GM23338 (cell line): Measurements from ENCODE around the gene SLC12A3. TPM values are rescaled to one million over a fixed set of nuclear protein-coding genes. Genes with fewer than 3 reads are reported as not detected.

ENCODE experiments used
- ATAC-seq: fragments of 200-7000 bp; cut with Tn5 transposase; 3 replicates; pipeline ENCODE4 v1.9.1; 2020
- DNase-seq: peaks from one replicate; pipeline ENCODE4 v3.0.0-alpha.2; 2015; ENCODE audit warnings: low spot score
- H2AFZ ChIP-seq: fragments of 200-600 bp; sonication (generic); 2 replicates; pipeline ENCODE4 v1.8.0; 2016; ENCODE audit warnings: antibody characterized with exemption, mild to moderate bottlenecking, moderate library complexity
- H3F3A ChIP-seq: fragments of 200-600 bp; sonication (generic); replicated peaks from 2 replicates; pipeline ENCODE4 v1.8.0; 2017; ENCODE audit warnings: antibody characterized with exemption, mixed run types, low read depth
- H3K27ac ChIP-seq: fragments of 200-600 bp; sonication (generic); 2 replicates; pipeline ENCODE4 v1.6.1; 2016; ENCODE audit warnings: low read depth
- H3K27me3 ChIP-seq: fragments of 200-600 bp; sonication (generic); 2 replicates; pipeline ENCODE4 v1.8.0; 2016; ENCODE audit warnings: mild to moderate bottlenecking, mixed run types, moderate library complexity; ENCODE audit not compliant: insufficient read depth
- H3K36me3 ChIP-seq: fragments of 200-600 bp; sonication (generic); 2 replicates; pipeline ENCODE4 v1.8.0; 2016; ENCODE audit warnings: mild to moderate bottlenecking; ENCODE audit not compliant: insufficient read depth
- H3K4me1 ChIP-seq: fragments of 200-600 bp; sonication (generic); 2 replicates; pipeline ENCODE4 v1.8.0; 2016; ENCODE audit warnings: mild to moderate bottlenecking, moderate library complexity; ENCODE audit not compliant: insufficient read depth
- H3K4me2 ChIP-seq: fragments of 200-600 bp; sonication (generic); 2 replicates; pipeline ENCODE4 v1.7.1; 2017; ENCODE audit warnings: mixed run types
- H3K4me3 ChIP-seq: fragments of 200-600 bp; sonication (generic); 2 replicates; pipeline ENCODE4 v1.6.1; 2016; ENCODE audit warnings: mixed run types
- H3K79me2 ChIP-seq: fragments of 200-600 bp; sonication (generic); replicated peaks from 2 replicates; pipeline ENCODE4 v1.8.0; 2017; ENCODE audit warnings: mild to moderate bottlenecking; ENCODE audit not compliant: insufficient read depth
- H3K9me2 ChIP-seq: fragments of 200-600 bp; sonication (generic); 2 replicates; pipeline ENCODE4 v1.8.0; 2017; ENCODE audit not compliant: insufficient read depth
- H4K20me1 ChIP-seq: fragments of 200-600 bp; sonication (generic); replicated peaks from 2 replicates; pipeline ENCODE4 v1.8.0; 2017; ENCODE audit warnings: mild to moderate bottlenecking; ENCODE audit not compliant: insufficient read depth
- H3K27ac Mint-ChIP-seq: 2 replicates; pipeline ENCODE4 v1.8.0; 2020; ENCODE audit warnings: inconsistent platforms, mild to moderate bottlenecking, moderate library complexity, mixed read lengths
- H3K27me3 Mint-ChIP-seq: 3 replicates; pipeline ENCODE4 v1.8.0; 2022; ENCODE audit warnings: low read depth, mild to moderate bottlenecking, moderate library complexity, mixed read lengths, inconsistent platforms; ENCODE audit not compliant: insufficient read depth, poor library complexity
- H3K36me3 Mint-ChIP-seq: 3 replicates; pipeline ENCODE4 v1.8.0; 2021; ENCODE audit warnings: low read depth, mild to moderate bottlenecking, inconsistent platforms, moderate library complexity, mixed read lengths
- H3K4me1 Mint-ChIP-seq: 3 replicates; pipeline ENCODE4 v1.8.0; 2020; ENCODE audit warnings: mild to moderate bottlenecking, inconsistent platforms, mixed read lengths
- H3K4me3 Mint-ChIP-seq: 3 replicates; pipeline ENCODE4 v1.8.0; 2021; ENCODE audit warnings: moderate library complexity, mild to moderate bottlenecking, inconsistent platforms, mixed read lengths
- H3K9me3 Mint-ChIP-seq: 3 replicates; pipeline ENCODE4 v1.8.0; 2020; ENCODE audit warnings: moderate library complexity, mild to moderate bottlenecking, inconsistent platforms, mixed read lengths
- CREB1 ChIP-seq: fragments of 250-450 bp; sonication (Bioruptor Pico); IDR thresholded peaks from 2 replicates; pipeline ENCODE4 v1.5.0; 2020; ENCODE audit warnings: low read depth, mild to moderate bottlenecking, moderate library complexity
- CTCF ChIP-seq, 2 experiments: fragments of 200-600 bp in 1 of 2; sonication (generic) in 1 of 2; conservative IDR thresholded peaks; 2 replicates each; pipeline versions ENCODE4 v1.5.1 to v1.6.1; 2016 to 2017; ENCODE audit warnings: antibody characterized with exemption in 2 of 2, low read depth in 2 of 2, mild to moderate bottlenecking in 2 of 2, moderate library complexity in 1 of 2
- ETS1 ChIP-seq: IDR thresholded peaks from 2 replicates; pipeline ENCODE4 v1.6.1; 2016; ENCODE audit warnings: antibody characterized with exemption
- EZH2 ChIP-seq: fragments of 200-600 bp; sonication (generic); IDR thresholded peaks from one replicate; pipeline ENCODE4 v1.8.0; 2017; ENCODE audit warnings: antibody characterized with exemption, mild to moderate bottlenecking, low read depth; ENCODE audit not compliant: unreplicated experiment
- EZH2phosphoT487 ChIP-seq: fragments of 200-600 bp; sonication (generic); IDR thresholded peaks from one replicate; pipeline ENCODE4 v1.8.1; 2018; ENCODE audit warnings: antibody characterized with exemption; ENCODE audit not compliant: unreplicated experiment
- JUNB ChIP-seq: IDR thresholded peaks from one replicate; pipeline ENCODE4 v1.6.1; 2016; ENCODE audit warnings: antibody characterized with exemption; ENCODE audit not compliant: unreplicated experiment
- NANOG ChIP-seq: IDR thresholded peaks from 2 replicates; pipeline ENCODE4 v1.6.1; 2016; ENCODE audit warnings: antibody characterized with exemption, borderline replicate concordance
- POLR2AphosphoS5 ChIP-seq: IDR thresholded peaks from 2 replicates; pipeline ENCODE4 v1.6.1; 2016; ENCODE audit warnings: antibody characterized with exemption, low read depth
- REST ChIP-seq: IDR thresholded peaks from one replicate; pipeline ENCODE4 v1.6.1; 2018; ENCODE audit warnings: antibody characterized with exemption; ENCODE audit not compliant: unreplicated experiment
- STAT1 ChIP-seq: IDR thresholded peaks from one replicate; pipeline ENCODE4 v1.6.1; 2016; ENCODE audit warnings: antibody characterized with exemption; ENCODE audit not compliant: unreplicated experiment
- ZNF114 ChIP-seq: fragments of 250-450 bp; sonication (Bioruptor Pico); IDR thresholded peaks from 2 replicates; pipeline ENCODE4 v1.5.0; 2020; ENCODE audit warnings: mild to moderate bottlenecking, moderate library complexity
- ZNF331 ChIP-seq: fragments of 250-450 bp; sonication (Bioruptor Pico); IDR thresholded peaks from 2 replicates; pipeline ENCODE4 v1.5.0; 2020; ENCODE audit warnings: low read depth, mild to moderate bottlenecking, moderate library complexity
- polyA plus RNA-seq: library from polyadenylated mRNA; unstranded; fragments of >200 nt; fragmentation: Nextera tagmentation; extraction: Ambion mirVana; gene quantifications from 2 replicates; pipeline ENCODE4 v1.2.1, GENCODE V29; 2016
- total RNA-seq: library from RNA; depleted of rRNA; stranded (reverse); fragments of >200 nt; shearing (Covaris generic); gene quantifications from 2 replicates; pipeline ENCODE4 v1.2.3, GENCODE V29; 2014
- TF ChIP-seq, protein P1 (sequence below): fragments of 250-450 bp; sonication (Bioruptor Pico); IDR thresholded peaks from 2 replicates; pipeline ENCODE4 v1.5.0; 2020; ENCODE audit warnings: mild to moderate bottlenecking, moderate library complexity

SLC12A3 gene
- total and polyA plus RNA-seq, 2 experiments from 2014 or later, result not detected

- no peak overlapping the region for H3K27ac ChIP-seq
- H3K79me2 ChIP-seq, result no peaks in the 10 kb centered on the region
Measured at GRCh38 chr16:56912746-56913708, 48.0 kb downstream of the SLC12A3 start.

More at GRCh38 chr16:56912746-56913708, 48.0 kb downstream of the SLC12A3 start:
- TF ChIP-seq, protein P1, sequence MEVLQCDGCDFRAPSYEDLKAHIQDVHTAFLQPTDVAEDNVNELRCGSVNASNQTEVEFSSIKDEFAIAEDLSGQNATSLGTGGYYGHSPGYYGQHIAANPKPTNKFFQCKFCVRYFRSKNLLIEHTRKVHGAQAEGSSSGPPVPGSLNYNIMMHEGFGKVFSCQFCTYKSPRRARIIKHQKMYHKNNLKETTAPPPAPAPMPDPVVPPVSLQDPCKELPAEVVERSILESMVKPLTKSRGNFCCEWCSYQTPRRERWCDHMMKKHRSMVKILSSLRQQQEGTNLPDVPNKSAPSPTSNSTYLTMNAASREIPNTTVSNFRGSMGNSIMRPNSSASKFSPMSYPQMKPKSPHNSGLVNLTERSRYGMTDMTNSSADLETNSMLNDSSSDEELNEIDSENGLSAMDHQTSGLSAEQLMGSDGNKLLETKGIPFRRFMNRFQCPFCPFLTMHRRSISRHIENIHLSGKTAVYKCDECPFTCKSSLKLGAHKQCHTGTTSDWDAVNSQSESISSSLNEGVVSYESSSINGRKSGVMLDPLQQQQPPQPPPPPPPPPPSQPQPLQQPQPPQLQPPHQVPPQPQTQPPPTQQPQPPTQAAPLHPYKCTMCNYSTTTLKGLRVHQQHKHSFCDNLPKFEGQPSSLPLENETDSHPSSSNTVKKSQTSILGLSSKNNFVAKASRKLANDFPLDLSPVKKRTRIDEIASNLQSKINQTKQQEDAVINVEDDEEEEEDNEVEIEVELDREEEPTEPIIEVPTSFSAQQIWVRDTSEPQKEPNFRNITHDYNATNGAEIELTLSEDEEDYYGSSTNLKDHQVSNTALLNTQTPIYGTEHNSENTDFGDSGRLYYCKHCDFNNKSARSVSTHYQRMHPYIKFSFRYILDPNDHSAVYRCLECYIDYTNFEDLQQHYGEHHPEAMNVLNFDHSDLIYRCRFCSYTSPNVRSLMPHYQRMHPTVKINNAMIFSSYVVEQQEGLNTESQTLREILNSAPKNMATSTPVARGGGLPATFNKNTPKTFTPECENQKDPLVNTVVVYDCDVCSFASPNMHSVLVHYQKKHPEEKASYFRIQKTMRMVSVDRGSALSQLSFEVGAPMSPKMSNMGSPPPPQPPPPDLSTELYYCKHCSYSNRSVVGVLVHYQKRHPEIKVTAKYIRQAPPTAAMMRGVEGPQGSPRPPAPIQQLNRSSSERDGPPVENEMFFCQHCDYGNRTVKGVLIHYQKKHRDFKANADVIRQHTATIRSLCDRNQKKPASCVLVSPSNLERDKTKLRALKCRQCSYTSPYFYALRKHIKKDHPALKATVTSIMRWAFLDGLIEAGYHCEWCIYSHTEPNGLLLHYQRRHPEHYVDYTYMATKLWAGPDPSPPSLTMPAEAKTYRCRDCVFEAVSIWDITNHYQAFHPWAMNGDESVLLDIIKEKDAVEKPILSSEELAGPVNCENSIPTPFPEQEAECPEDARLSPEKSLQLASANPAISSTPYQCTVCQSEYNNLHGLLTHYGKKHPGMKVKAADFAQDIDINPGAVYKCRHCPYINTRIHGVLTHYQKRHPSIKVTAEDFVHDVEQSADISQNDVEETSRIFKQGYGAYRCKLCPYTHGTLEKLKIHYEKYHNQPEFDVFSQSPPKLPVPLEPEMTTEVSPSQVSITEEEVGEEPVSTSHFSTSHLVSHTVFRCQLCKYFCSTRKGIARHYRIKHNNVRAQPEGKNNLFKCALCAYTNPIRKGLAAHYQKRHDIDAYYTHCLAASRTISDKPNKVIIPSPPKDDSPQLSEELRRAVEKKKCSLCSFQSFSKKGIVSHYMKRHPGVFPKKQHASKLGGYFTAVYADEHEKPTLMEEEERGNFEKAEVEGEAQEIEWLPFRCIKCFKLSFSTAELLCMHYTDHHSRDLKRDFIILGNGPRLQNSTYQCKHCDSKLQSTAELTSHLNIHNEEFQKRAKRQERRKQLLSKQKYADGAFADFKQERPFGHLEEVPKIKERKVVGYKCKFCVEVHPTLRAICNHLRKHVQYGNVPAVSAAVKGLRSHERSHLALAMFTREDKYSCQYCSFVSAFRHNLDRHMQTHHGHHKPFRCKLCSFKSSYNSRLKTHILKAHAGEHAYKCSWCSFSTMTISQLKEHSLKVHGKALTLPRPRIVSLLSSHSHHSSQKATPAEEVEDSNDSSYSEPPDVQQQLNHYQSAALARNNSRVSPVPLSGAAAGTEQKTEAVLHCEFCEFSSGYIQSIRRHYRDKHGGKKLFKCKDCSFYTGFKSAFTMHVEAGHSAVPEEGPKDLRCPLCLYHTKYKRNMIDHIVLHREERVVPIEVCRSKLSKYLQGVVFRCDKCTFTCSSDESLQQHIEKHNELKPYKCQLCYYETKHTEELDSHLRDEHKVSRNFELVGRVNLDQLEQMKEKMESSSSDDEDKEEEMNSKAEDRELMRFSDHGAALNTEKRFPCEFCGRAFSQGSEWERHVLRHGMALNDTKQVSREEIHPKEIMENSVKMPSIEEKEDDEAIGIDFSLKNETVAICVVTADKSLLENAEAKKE (CRISPR knock-in tag), result no peak
- no peak for TF ChIP-seq EZH2phosphoT487
- no peak for TF ChIP-seq REST
- no peak for TF ChIP-seq EZH2
- TF ChIP-seq CTCF (conservative IDR thresholded peaks at IDR 0.05; ENCODE audit: low read depth in 2 of 2), result no peak
- no peak for TF ChIP-seq JUNB
- no peak for TF ChIP-seq STAT1
- no peak for TF ChIP-seq ZNF331 (CRISPR knock-in tag)
- TF ChIP-seq POLR2AphosphoS5, result no peak
- no peak for TF ChIP-seq CREB1 (CRISPR knock-in tag)
- no peak for TF ChIP-seq ETS1
- no peak for TF ChIP-seq NANOG
- TF ChIP-seq ZNF114 (CRISPR knock-in tag), result no peak
- H3K27me3 Mint-ChIP-seq, result peaks cover 4% of the 10 kb centered on the region
- no peak for DNase-seq
- Histone ChIP-seq H3F3A (no peaks in the 10 kb centered on the region), H3K27me3 (no peaks in the 10 kb centered on the region), H3K36me3 (no peaks in the 10 kb centered on the region), H3K4me1 (peaks cover 19% of the 10 kb centered on the region), H2AFZ (no peak overlapping the region), H3K9me2 (no peaks in the 10 kb centered on the region), H4K20me1 (no peaks in the 10 kb centered on the region), H3K4me2 (no peak overlapping the region), H3K4me3 (no peak overlapping the region)
- peaks cover 40% of the 10 kb centered on the region for H3K4me1 Mint-ChIP-seq
- no peak for ATAC-seq
- no peak overlapping the region for H3K4me3 Mint-ChIP-seq
- no peaks in the 10 kb centered on the region for H3K36me3 Mint-ChIP-seq
- no peak overlapping the region for H3K27ac Mint-ChIP-seq
- H3K9me3 Mint-ChIP-seq, result no peaks in the 10 kb centered on the region
